ENCODE results near the gene SRRD. TPM values are rescaled to one million over a fixed set of nuclear protein-coding genes. Genes with fewer than 3 reads are reported as not detected.
A peak's percentile ranks its signal among the peaks of the same experiment; 100 is the strongest.

Gene SRRD
- total and polyA plus RNA-seq, 2 experiments from 2014 or later: 29.5 to 31.2 TPM

DNA sequence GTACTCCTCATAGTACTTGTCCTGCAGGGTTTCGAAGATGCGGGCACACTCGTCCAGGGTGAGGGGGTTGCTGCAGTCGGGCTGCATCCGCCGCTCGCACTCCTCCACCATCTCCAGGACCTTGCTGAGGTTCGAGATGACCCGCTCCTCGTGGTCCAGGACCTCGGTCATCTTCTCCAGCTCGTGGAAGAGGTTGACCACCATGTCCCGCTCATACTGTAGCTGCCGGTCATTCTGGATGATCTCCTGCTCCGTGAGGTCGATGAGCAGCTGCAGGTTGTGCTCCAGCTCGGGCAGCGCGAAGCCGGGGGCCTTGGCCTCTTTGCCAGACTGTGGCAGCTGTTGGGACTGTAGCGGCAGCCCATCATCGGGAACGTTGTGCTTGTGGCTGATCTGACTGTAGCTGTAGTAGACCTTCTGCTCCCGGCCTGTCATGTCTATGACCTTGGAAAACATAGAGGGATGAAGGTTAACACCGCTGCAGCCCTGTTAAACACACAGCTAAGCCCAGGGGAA, 15.6 kb downstream of the SRRD start:
- H3K79me2 ChIP-seq: no peaks in the 10 kb centered on the region
- no peak overlapping the region for H2AFZ ChIP-seq
- H3K27ac ChIP-seq: no peak overlapping the region
- H3K9me3 ChIP-seq (ENCODE audit: low read depth): no peaks in the 10 kb centered on the region
- no peak overlapping the region for H3K4me2 ChIP-seq
- DNase-seq (ENCODE audit: low spot score): no peak
- no peaks in the 10 kb centered on the region for H3K4me1 ChIP-seq (ENCODE audit: insufficient read depth)
- H3K4me3 ChIP-seq: no peak overlapping the region
- TF ChIP-seq EZH2 (IDR thresholded peaks at IDR 0.05; ENCODE audit: borderline replicate concordance): no peak
- TF ChIP-seq EZH2phosphoT487 (IDR thresholded peaks at IDR 0.05; ENCODE audit: low read depth, severe bottlenecking, unreplicated experiment): no peak
- H3K27me3 ChIP-seq: no peaks in the 10 kb centered on the region
- H4K20me1 ChIP-seq (ENCODE audit: insufficient read depth, poor library complexity, severe bottlenecking): no peaks in the 10 kb centered on the region
- H3K9me2 ChIP-seq (replicated peaks; ENCODE audit: insufficient read depth): no peaks in the 10 kb centered on the region
- 93% methylated on average over 25 of the region's 25 CpGs for WGBS (ENCODE audit: low lambda C conversion rate, missing lambda C conversion rate)
- H3K36me3 ChIP-seq (replicated peaks; ENCODE audit: insufficient read depth, low read depth): no peaks in the 10 kb centered on the region

DNA sequence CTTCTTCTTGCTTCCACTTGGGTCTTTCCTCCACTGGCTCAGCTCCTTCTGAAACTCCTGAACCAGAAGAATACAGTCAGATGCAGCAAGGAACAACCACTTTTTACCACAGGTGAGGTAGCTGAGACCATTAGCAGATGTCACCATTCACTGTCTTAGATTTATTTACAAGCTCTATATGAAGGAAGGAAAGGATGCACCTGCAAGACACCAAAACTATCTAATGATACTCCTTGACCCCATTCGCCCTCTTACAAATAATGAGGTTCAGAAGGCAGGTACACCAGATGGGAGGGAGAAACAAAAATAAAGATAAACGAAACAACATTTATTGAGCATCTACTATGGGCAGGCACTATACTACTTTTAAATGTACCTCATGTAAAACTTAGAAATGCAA, 18.3 kb downstream of the SRRD start:
- no peaks in the 10 kb centered on the region for H3K9me2 ChIP-seq (replicated peaks; ENCODE audit: insufficient read depth)
- WGBS (ENCODE audit: low lambda C conversion rate, missing lambda C conversion rate): 94% methylated on average over 2 of the region's 2 CpGs
- no peak for DNase-seq (ENCODE audit: low spot score)

DNA sequence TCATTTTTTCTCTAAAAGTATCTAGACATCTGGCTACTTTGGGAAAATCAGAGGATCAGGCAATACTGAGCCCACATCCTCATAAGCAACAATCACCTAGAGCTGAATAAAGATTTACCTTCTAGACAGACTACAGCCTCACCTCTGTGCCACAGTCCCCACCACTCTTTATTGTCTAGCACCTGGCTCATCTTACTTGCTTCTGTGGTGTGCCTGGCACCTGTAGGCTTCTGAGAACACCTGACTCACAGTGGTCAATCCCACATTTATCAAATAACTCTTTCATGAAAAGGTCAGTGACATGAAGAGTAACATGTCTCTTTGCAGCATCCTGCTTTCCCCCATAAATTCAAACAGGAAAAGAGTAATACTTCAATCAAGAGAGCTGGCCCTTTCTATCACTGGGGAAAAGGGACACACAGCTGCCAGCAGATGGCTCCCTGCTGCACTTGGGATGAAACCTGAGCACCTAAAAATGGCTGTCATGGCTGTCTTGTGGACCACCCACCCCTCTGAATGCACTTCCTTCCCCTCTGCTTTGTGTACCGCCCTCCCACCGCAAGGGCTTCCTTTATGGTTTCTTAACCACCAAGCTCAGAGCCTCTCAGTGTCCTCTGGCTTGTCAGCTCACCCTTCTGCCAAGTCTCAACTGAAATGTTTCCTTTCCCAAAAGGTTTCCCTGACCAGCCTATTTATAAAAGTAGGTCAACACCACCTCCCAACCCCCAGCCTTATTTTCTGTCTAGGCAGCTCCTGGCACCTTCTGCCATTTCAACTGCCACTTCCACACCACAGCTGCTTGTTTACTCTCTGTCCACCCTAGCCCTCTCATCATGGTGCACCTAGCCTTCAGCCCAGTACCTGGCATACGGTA, 19.2 kb downstream of the SRRD start:
- Histone ChIP-seq H4K20me1 (ENCODE audit: insufficient read depth, poor library complexity, severe bottlenecking) (no peaks in the 10 kb centered on the region), H3K4me2 (no peak overlapping the region), H3K36me3 (replicated peaks; ENCODE audit: insufficient read depth, low read depth) (no peaks in the 10 kb centered on the region), H2AFZ (no peak overlapping the region), H3K27me3 (no peaks in the 10 kb centered on the region), H3K9me2 (replicated peaks; ENCODE audit: insufficient read depth) (no peaks in the 10 kb centered on the region), H3K79me2 (no peaks in the 10 kb centered on the region), H3K27ac (no peak overlapping the region), H3K9me3 (ENCODE audit: low read depth) (no peaks in the 10 kb centered on the region), H3K4me1 (ENCODE audit: insufficient read depth) (no peaks in the 10 kb centered on the region), H3K4me3 (no peak overlapping the region)
- TF ChIP-seq, protein P1, sequence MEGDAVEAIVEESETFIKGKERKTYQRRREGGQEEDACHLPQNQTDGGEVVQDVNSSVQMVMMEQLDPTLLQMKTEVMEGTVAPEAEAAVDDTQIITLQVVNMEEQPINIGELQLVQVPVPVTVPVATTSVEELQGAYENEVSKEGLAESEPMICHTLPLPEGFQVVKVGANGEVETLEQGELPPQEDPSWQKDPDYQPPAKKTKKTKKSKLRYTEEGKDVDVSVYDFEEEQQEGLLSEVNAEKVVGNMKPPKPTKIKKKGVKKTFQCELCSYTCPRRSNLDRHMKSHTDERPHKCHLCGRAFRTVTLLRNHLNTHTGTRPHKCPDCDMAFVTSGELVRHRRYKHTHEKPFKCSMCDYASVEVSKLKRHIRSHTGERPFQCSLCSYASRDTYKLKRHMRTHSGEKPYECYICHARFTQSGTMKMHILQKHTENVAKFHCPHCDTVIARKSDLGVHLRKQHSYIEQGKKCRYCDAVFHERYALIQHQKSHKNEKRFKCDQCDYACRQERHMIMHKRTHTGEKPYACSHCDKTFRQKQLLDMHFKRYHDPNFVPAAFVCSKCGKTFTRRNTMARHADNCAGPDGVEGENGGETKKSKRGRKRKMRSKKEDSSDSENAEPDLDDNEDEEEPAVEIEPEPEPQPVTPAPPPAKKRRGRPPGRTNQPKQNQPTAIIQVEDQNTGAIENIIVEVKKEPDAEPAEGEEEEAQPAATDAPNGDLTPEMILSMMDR (IDR thresholded peaks at IDR 0.05; ENCODE audit: poor library complexity): peak; percentile 59
- TF ChIP-seq EZH2phosphoT487 (IDR thresholded peaks at IDR 0.05; ENCODE audit: low read depth, severe bottlenecking, unreplicated experiment): no peak
- WGBS (ENCODE audit: low lambda C conversion rate, missing lambda C conversion rate): 71% methylated on average over 3 of the region's 3 CpGs
- peak; percentile 48 for DNase-seq (ENCODE audit: low spot score)

More for the DNA sequence above, 18.3 kb downstream of the SRRD start:
- no peaks in the 10 kb centered on the region for H4K20me1 ChIP-seq (ENCODE audit: insufficient read depth, poor library complexity, severe bottlenecking)
- no peaks in the 10 kb centered on the region for H3K9me3 ChIP-seq (ENCODE audit: low read depth)
- H3K4me3 ChIP-seq: no peak overlapping the region
- no peak overlapping the region for H3K27ac ChIP-seq
- TF ChIP-seq EZH2phosphoT487 (IDR thresholded peaks at IDR 0.05; ENCODE audit: low read depth, severe bottlenecking, unreplicated experiment): no peak
- TF ChIP-seq EZH2 (IDR thresholded peaks at IDR 0.05; ENCODE audit: borderline replicate concordance): no peak
- TF ChIP-seq, protein P1 (IDR thresholded peaks at IDR 0.05; ENCODE audit: poor library complexity): no peak
- H3K27me3 ChIP-seq: no peaks in the 10 kb centered on the region
- no peaks in the 10 kb centered on the region for H3K79me2 ChIP-seq
- H3K4me1 ChIP-seq (ENCODE audit: insufficient read depth): no peaks in the 10 kb centered on the region
- no peak overlapping the region for H2AFZ ChIP-seq
- H3K36me3 ChIP-seq (replicated peaks; ENCODE audit: insufficient read depth, low read depth): no peaks in the 10 kb centered on the region
- no peak overlapping the region for H3K4me2 ChIP-seq

DNA sequence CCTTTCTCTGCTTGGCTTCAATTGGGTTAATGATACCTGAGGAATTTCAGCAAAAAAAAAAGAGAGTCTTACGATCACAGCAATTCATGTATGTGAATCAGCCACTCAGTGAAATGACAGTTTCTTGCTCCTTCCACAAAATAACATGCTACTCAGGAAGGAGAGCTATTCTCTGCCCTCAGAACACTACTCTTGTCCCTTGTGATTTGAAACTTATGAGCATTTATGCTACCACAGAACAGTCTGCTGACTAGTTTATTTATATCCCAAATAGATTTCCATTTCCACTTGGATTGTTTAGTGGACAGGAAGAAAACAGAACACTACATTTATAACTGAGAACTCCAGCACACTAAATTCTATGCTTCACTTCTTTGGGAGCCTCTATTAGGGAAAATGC, 20.1 kb downstream of the SRRD start:
- H4K20me1 ChIP-seq (ENCODE audit: insufficient read depth, poor library complexity, severe bottlenecking): no peaks in the 10 kb centered on the region
- TF ChIP-seq EZH2phosphoT487 (IDR thresholded peaks at IDR 0.05; ENCODE audit: low read depth, severe bottlenecking, unreplicated experiment): no peak
- TF ChIP-seq, protein P1 (IDR thresholded peaks at IDR 0.05; ENCODE audit: poor library complexity): no peak
- TF ChIP-seq EZH2 (IDR thresholded peaks at IDR 0.05; ENCODE audit: borderline replicate concordance): no peak
- no peaks in the 10 kb centered on the region for H3K4me1 ChIP-seq (ENCODE audit: insufficient read depth)
- no peak overlapping the region for H2AFZ ChIP-seq
- H3K9me3 ChIP-seq (ENCODE audit: low read depth): no peaks in the 10 kb centered on the region
- WGBS (ENCODE audit: low lambda C conversion rate, missing lambda C conversion rate): 70% methylated on average over 1 of the region's 1 CpG
- H3K4me2 ChIP-seq: no peak overlapping the region
- no peak overlapping the region for H3K27ac ChIP-seq
- H3K9me2 ChIP-seq (replicated peaks; ENCODE audit: insufficient read depth): no peaks in the 10 kb centered on the region
- no peaks in the 10 kb centered on the region for H3K27me3 ChIP-seq
- no peaks in the 10 kb centered on the region for H3K79me2 ChIP-seq
- no peaks in the 10 kb centered on the region for H3K36me3 ChIP-seq (replicated peaks; ENCODE audit: insufficient read depth, low read depth)
- no peak overlapping the region for H3K4me3 ChIP-seq
- no peak for DNase-seq (ENCODE audit: low spot score)
